Erythroblast (primary cell): ENCODE measurements around the gene ASB9.

Experiments
- GATA1 ChIP-seq: IDR thresholded peaks from 2 replicates; pipeline ENCODE4 v1.6.1; 2011; ENCODE audit warnings: low read depth, mild to moderate bottlenecking, control low read depth, low read length, moderate library complexity
- POLR2A ChIP-seq: IDR thresholded peaks from 2 replicates; pipeline ENCODE4 v1.6.1; 2011; ENCODE audit warnings: mild to moderate bottlenecking, low read length

DNA sequence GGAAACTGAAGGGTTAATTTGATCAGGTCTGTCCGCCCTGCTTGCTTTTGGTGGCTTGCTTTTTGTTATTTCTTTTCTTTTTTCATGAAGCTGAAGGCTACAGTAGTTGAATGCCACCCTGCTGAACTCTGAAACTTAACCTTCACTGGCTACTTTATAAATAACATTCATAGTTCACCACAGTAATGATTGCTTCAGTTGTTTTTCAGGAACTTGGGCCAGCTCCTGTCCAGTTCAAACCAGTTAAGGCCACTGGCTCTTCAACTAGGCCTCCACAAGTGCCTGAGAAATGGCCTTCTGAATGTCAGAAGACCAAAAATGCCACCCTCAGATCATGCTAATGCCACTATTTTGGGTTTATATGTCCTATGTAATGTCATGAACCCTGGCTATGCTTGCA lies 7.7 kb upstream of the ASB9 start:
- TF ChIP-seq POLR2A: no peak
- TF ChIP-seq GATA1: no peak
